ENCODE measurements around the gene ZNF197. TPM values are rescaled to one million over a fixed set of nuclear protein-coding genes. Genes with fewer than 3 reads are reported as not detected.

The ZNF197 gene
- total and polyA plus RNA-seq, 2 experiments from 2014 or later: 5.6 to 18.9 TPM

DNA sequence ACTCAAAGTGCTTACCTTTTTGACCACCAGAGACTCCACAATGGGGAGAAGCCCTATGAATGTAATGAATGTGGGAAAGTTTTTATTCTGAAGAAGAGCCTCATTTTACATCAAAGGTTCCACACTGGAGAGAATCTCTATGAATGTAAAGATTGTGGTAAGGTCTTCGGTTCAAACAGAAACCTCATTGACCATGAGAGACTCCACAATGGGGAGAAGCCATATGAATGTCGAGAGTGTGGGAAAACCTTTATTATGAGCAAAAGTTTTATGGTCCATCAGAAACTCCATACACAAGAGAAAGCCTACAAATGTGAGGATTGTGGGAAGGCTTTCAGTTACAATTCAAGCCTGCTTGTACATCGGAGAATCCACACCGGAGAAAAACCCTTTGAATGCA lies 18.2 kb downstream of the ZNF197 start:
- peaks cover 44% of the 10 kb centered on the region for H3K36me3 ChIP-seq (ENCODE audit: insufficient read depth)
- DNase-seq (ENCODE audit: low spot score) (no peak), ATAC-seq (no peak)
- TF ChIP-seq CREB1 (CRISPR knock-in tag; IDR thresholded peaks at IDR 0.05; ENCODE audit: low read depth) (no peak), EZH2phosphoT487 (IDR thresholded peaks at IDR 0.05; ENCODE audit: unreplicated experiment) (no peak), JUNB (IDR thresholded peaks at IDR 0.05; ENCODE audit: unreplicated experiment) (no peak), POLR2AphosphoS5 (IDR thresholded peaks at IDR 0.05; ENCODE audit: low read depth) (no peak), EZH2 (IDR thresholded peaks at IDR 0.05; ENCODE audit: low read depth, unreplicated experiment) (no peak), STAT1 (IDR thresholded peaks at IDR 0.05; ENCODE audit: unreplicated experiment) (no peak), ZNF331 (CRISPR knock-in tag; IDR thresholded peaks at IDR 0.05; ENCODE audit: low read depth) (no peak), NANOG (IDR thresholded peaks at IDR 0.05; ENCODE audit: borderline replicate concordance) (no peak), ZNF114 (CRISPR knock-in tag; IDR thresholded peaks at IDR 0.05) (no peak)
- TF ChIP-seq, protein P1, sequence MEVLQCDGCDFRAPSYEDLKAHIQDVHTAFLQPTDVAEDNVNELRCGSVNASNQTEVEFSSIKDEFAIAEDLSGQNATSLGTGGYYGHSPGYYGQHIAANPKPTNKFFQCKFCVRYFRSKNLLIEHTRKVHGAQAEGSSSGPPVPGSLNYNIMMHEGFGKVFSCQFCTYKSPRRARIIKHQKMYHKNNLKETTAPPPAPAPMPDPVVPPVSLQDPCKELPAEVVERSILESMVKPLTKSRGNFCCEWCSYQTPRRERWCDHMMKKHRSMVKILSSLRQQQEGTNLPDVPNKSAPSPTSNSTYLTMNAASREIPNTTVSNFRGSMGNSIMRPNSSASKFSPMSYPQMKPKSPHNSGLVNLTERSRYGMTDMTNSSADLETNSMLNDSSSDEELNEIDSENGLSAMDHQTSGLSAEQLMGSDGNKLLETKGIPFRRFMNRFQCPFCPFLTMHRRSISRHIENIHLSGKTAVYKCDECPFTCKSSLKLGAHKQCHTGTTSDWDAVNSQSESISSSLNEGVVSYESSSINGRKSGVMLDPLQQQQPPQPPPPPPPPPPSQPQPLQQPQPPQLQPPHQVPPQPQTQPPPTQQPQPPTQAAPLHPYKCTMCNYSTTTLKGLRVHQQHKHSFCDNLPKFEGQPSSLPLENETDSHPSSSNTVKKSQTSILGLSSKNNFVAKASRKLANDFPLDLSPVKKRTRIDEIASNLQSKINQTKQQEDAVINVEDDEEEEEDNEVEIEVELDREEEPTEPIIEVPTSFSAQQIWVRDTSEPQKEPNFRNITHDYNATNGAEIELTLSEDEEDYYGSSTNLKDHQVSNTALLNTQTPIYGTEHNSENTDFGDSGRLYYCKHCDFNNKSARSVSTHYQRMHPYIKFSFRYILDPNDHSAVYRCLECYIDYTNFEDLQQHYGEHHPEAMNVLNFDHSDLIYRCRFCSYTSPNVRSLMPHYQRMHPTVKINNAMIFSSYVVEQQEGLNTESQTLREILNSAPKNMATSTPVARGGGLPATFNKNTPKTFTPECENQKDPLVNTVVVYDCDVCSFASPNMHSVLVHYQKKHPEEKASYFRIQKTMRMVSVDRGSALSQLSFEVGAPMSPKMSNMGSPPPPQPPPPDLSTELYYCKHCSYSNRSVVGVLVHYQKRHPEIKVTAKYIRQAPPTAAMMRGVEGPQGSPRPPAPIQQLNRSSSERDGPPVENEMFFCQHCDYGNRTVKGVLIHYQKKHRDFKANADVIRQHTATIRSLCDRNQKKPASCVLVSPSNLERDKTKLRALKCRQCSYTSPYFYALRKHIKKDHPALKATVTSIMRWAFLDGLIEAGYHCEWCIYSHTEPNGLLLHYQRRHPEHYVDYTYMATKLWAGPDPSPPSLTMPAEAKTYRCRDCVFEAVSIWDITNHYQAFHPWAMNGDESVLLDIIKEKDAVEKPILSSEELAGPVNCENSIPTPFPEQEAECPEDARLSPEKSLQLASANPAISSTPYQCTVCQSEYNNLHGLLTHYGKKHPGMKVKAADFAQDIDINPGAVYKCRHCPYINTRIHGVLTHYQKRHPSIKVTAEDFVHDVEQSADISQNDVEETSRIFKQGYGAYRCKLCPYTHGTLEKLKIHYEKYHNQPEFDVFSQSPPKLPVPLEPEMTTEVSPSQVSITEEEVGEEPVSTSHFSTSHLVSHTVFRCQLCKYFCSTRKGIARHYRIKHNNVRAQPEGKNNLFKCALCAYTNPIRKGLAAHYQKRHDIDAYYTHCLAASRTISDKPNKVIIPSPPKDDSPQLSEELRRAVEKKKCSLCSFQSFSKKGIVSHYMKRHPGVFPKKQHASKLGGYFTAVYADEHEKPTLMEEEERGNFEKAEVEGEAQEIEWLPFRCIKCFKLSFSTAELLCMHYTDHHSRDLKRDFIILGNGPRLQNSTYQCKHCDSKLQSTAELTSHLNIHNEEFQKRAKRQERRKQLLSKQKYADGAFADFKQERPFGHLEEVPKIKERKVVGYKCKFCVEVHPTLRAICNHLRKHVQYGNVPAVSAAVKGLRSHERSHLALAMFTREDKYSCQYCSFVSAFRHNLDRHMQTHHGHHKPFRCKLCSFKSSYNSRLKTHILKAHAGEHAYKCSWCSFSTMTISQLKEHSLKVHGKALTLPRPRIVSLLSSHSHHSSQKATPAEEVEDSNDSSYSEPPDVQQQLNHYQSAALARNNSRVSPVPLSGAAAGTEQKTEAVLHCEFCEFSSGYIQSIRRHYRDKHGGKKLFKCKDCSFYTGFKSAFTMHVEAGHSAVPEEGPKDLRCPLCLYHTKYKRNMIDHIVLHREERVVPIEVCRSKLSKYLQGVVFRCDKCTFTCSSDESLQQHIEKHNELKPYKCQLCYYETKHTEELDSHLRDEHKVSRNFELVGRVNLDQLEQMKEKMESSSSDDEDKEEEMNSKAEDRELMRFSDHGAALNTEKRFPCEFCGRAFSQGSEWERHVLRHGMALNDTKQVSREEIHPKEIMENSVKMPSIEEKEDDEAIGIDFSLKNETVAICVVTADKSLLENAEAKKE (CRISPR knock-in tag; IDR thresholded peaks at IDR 0.05): no peak
- TF ChIP-seq, protein P2, sequence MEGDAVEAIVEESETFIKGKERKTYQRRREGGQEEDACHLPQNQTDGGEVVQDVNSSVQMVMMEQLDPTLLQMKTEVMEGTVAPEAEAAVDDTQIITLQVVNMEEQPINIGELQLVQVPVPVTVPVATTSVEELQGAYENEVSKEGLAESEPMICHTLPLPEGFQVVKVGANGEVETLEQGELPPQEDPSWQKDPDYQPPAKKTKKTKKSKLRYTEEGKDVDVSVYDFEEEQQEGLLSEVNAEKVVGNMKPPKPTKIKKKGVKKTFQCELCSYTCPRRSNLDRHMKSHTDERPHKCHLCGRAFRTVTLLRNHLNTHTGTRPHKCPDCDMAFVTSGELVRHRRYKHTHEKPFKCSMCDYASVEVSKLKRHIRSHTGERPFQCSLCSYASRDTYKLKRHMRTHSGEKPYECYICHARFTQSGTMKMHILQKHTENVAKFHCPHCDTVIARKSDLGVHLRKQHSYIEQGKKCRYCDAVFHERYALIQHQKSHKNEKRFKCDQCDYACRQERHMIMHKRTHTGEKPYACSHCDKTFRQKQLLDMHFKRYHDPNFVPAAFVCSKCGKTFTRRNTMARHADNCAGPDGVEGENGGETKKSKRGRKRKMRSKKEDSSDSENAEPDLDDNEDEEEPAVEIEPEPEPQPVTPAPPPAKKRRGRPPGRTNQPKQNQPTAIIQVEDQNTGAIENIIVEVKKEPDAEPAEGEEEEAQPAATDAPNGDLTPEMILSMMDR (conservative IDR thresholded peaks at IDR 0.05; ENCODE audit: low read depth in 2 of 2): no peak
- TF ChIP-seq, protein P3, sequence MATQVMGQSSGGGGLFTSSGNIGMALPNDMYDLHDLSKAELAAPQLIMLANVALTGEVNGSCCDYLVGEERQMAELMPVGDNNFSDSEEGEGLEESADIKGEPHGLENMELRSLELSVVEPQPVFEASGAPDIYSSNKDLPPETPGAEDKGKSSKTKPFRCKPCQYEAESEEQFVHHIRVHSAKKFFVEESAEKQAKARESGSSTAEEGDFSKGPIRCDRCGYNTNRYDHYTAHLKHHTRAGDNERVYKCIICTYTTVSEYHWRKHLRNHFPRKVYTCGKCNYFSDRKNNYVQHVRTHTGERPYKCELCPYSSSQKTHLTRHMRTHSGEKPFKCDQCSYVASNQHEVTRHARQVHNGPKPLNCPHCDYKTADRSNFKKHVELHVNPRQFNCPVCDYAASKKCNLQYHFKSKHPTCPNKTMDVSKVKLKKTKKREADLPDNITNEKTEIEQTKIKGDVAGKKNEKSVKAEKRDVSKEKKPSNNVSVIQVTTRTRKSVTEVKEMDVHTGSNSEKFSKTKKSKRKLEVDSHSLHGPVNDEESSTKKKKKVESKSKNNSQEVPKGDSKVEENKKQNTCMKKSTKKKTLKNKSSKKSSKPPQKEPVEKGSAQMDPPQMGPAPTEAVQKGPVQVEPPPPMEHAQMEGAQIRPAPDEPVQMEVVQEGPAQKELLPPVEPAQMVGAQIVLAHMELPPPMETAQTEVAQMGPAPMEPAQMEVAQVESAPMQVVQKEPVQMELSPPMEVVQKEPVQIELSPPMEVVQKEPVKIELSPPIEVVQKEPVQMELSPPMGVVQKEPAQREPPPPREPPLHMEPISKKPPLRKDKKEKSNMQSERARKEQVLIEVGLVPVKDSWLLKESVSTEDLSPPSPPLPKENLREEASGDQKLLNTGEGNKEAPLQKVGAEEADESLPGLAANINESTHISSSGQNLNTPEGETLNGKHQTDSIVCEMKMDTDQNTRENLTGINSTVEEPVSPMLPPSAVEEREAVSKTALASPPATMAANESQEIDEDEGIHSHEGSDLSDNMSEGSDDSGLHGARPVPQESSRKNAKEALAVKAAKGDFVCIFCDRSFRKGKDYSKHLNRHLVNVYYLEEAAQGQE (IDR thresholded peaks at IDR 0.05; ENCODE audit: unreplicated experiment): no peak
- TF ChIP-seq, protein P4, sequence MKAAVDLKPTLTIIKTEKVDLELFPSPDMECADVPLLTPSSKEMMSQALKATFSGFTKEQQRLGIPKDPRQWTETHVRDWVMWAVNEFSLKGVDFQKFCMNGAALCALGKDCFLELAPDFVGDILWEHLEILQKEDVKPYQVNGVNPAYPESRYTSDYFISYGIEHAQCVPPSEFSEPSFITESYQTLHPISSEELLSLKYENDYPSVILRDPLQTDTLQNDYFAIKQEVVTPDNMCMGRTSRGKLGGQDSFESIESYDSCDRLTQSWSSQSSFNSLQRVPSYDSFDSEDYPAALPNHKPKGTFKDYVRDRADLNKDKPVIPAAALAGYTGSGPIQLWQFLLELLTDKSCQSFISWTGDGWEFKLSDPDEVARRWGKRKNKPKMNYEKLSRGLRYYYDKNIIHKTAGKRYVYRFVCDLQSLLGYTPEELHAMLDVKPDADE (IDR thresholded peaks at IDR 0.05): no peak
- no peaks in the 10 kb centered on the region for H3K9me2 ChIP-seq (ENCODE audit: insufficient read depth)
- H3K9me3 Mint-ChIP-seq: peaks cover 51% of the 10 kb centered on the region
- H3K27me3 Mint-ChIP-seq (ENCODE audit: insufficient read depth, low read depth, poor library complexity): no peaks in the 10 kb centered on the region
- H3K27ac ChIP-seq (ENCODE audit: low read depth): no peak overlapping the region
- no peak overlapping the region for H2AFZ ChIP-seq
- H3F3A ChIP-seq (replicated peaks; ENCODE audit: low read depth): no peaks in the 10 kb centered on the region
- no peaks in the 10 kb centered on the region for H3K4me1 ChIP-seq (ENCODE audit: insufficient read depth)
- no peak overlapping the region for H3K27ac Mint-ChIP-seq
- no peaks in the 10 kb centered on the region; the same call in 1 of the 2 replicates for H4K20me1 ChIP-seq (replicated peaks; ENCODE audit: insufficient read depth)
- H3K36me3 Mint-ChIP-seq (ENCODE audit: low read depth): peaks cover 58% of the 10 kb centered on the region
- no peaks in the 10 kb centered on the region for H3K27me3 ChIP-seq (ENCODE audit: insufficient read depth)
- no peak overlapping the region for H3K4me2 ChIP-seq
- H3K79me2 ChIP-seq (replicated peaks; ENCODE audit: insufficient read depth): peaks cover 8% of the 10 kb centered on the region; the same call in 1 of the 2 replicates
- no peak overlapping the region for H3K4me3 ChIP-seq
- H3K4me3 Mint-ChIP-seq: no peak overlapping the region
- peaks cover 1% of the 10 kb centered on the region; the same call in 1 of the 3 replicates for H3K4me1 Mint-ChIP-seq

Data from GM23338 (cell line).